ENCODE measurements around the gene CCNQ. TPM values are rescaled to one million over a fixed set of nuclear protein-coding genes. Genes with fewer than 3 reads are reported as not detected.

Gene CCNQ
- total and polyA plus RNA-seq, 2 of the 8 experiments (the other 6 are each of a cell fraction or from before 2014, with no cell fraction given) = 16.6 to 32.1 TPM

- no peak for TF ChIP-seq ZNF274 (IDR thresholded peaks at IDR 0.05; ENCODE audit: borderline replicate concordance, extremely low read depth, low read length)
- no peak for TF ChIP-seq SP1 (IDR thresholded peaks at IDR 0.05; ENCODE audit: low read depth, low read length)
- no peak for TF ChIP-seq POLR2A (IDR thresholded peaks at IDR 0.05; ENCODE audit: control extremely low read depth in 1 of 2, low read depth in 2 of 2, low read length in 2 of 2)
- no peak for TF ChIP-seq HDAC6 (IDR thresholded peaks at IDR 0.05; ENCODE audit: low read depth, low read length)
- no peak for TF ChIP-seq CEBPB (IDR thresholded peaks at IDR 0.05; ENCODE audit: low read depth, low read length)
- TF ChIP-seq SP4 (IDR thresholded peaks at IDR 0.05; ENCODE audit: low read length) = no peak
- no peak for TF ChIP-seq RFX5 (IDR thresholded peaks at IDR 0.05; ENCODE audit: borderline replicate concordance, low read depth, low read length)
- TF ChIP-seq E2F6 (IDR thresholded peaks at IDR 0.05) = no peak
- TF ChIP-seq EP300 (IDR thresholded peaks at IDR 0.05; ENCODE audit: borderline replicate concordance in 1 of 2, low read depth in 2 of 2, low read length in 2 of 2) = no peak
- no peak for TF ChIP-seq SP2 (IDR thresholded peaks at IDR 0.05; ENCODE audit: low read length)
- no peak for TF ChIP-seq CHD2 (IDR thresholded peaks at IDR 0.05; ENCODE audit: low read length)
Measured at GRCh38 chrX:153588021-153588781, 10.7 kb downstream of the CCNQ start (continued).

Data from H1 (cell line).